Uterus (tissue), 2 donors: ENCODE data around the gene SCYL1.

Experiments used
- CTCF ChIP-seq, 4 experiments: fragments of 200-600 bp in 2 of 4; fragments of 450-650 bp in 2 of 4; sonication (generic) in 2 of 4; IDR thresholded peaks; one replicate each; pipeline ENCODE4 v1.5.1; 2016 to 2019; ENCODE audit warnings: antibody characterized with exemption in 4 of 4, mild to moderate bottlenecking in 2 of 4, moderate library complexity in 1 of 4
- POLR2A ChIP-seq, 2 donors: fragments of 450-650 bp; IDR thresholded peaks; one replicate each; pipeline ENCODE4 v1.6.1; 2016; ENCODE audit warnings: antibody characterized with exemption in 2 of 2, mild to moderate bottlenecking in 1 of 2, moderate library complexity in 1 of 2

- TF ChIP-seq CTCF (IDR thresholded peaks at IDR 0.05) (no peak), POLR2A (IDR thresholded peaks at IDR 0.05) (no peak)
These were observed 36.4 kb upstream of the SCYL1 start for GRCh38 chr11:65488273-65489034.
